Suprapubic skin (tissue), 4 donors: ENCODE results near the gene SLC5A4. TPM values are rescaled to one million over a fixed set of nuclear protein-coding genes. Genes with fewer than 3 reads are reported as not detected.
"Not testable (repeated sequence)": the region's sequence is repeated elsewhere in the genome, so short reads cannot be mapped to it uniquely, and the experiment has no call there.

Experiments used
- DNase-seq, 2 donors: peaks; one replicate each; pipeline ENCODE4 v3.0.0-alpha.2; 2019; ENCODE audit warnings: low spot score in 2 of 2
- H3K27ac ChIP-seq: fragments of 200-600 bp; sonication (generic); one replicate; pipeline ENCODE4 v1.5.1; 2019
- H3K27me3 ChIP-seq: fragments of 200-600 bp; sonication (generic); one replicate; pipeline ENCODE4 v1.5.1; 2019
- H3K36me3 ChIP-seq: fragments of 200-600 bp; sonication (generic); one replicate; pipeline ENCODE4 v1.5.1; 2019
- H3K4me1 ChIP-seq: fragments of 200-600 bp; sonication (generic); one replicate; pipeline ENCODE4 v1.5.1; 2019
- H3K4me3 ChIP-seq: fragments of 200-600 bp; sonication (generic); one replicate; pipeline ENCODE4 v1.5.1; 2019; ENCODE audit warnings: mild to moderate bottlenecking
- H3K9me3 ChIP-seq: fragments of 200-600 bp; sonication (generic); one replicate; pipeline ENCODE4 v1.5.1; 2019
- CTCF ChIP-seq, 2 donors: fragments of 200-600 bp in 1 of 2; fragments of 450-650 bp in 1 of 2; sonication (generic) in 1 of 2; IDR thresholded peaks; one replicate each; pipeline ENCODE4 v1.5.1; 2016 to 2019; ENCODE audit warnings: antibody characterized with exemption in 2 of 2, mild to moderate bottlenecking in 1 of 2, moderate library complexity in 1 of 2
- EP300 ChIP-seq: sonication (generic); formaldehyde crosslinking; IDR thresholded peaks from one replicate; pipeline ENCODE4 v1.6.1; 2017; ENCODE audit warnings: antibody characterized with exemption
- POLR2A ChIP-seq, 2 donors: fragments of 450-650 bp; IDR thresholded peaks; one replicate each; pipeline ENCODE4 v1.6.1; 2017; ENCODE audit warnings: antibody characterized with exemption in 2 of 2, mild to moderate bottlenecking in 2 of 2, moderate library complexity in 2 of 2
- POLR2AphosphoS5 ChIP-seq, 3 donors: sonication (generic); formaldehyde crosslinking; IDR thresholded peaks; one replicate each; pipeline ENCODE4 v1.6.1; 2017; ENCODE audit warnings: antibody characterized with exemption in 3 of 3
- WGBS: methylation state at CpG from one replicate; pipeline ENCODE4 v1.1.5; 2018; 5-methylcytosine and 5-hydroxymethylcytosine counted together
- total RNA-seq, 4 donors: library from RNA; depleted of rRNA; stranded (reverse); fragments of >200 nt; gene quantifications; one replicate each; pipeline ENCODE4 v1.1.0, GENCODE V29; 2016

Gene SLC5A4
- total RNA-seq, 4 donors from 2014 or later, result 0.38 TPM; not detected in 3

GRCh38 chr22:32270641-32271369 is 15.7 kb upstream of the SLC5A4 start:
- Histone ChIP-seq H3K9me3 (no peaks in the 10 kb centered on the region), H3K36me3 (no peaks in the 10 kb centered on the region), H3K4me1 (peaks cover 6% of the 10 kb centered on the region), H3K4me3 (no peak overlapping the region), H3K27me3 (no peaks in the 10 kb centered on the region), H3K27ac (no peak overlapping the region)
- whole genome bisulfite sequencing, result 91% methylated on average over 21 of the region's 25 CpGs
- no peak for DNase-seq
- TF ChIP-seq EP300 (no peak), CTCF (IDR thresholded peaks at IDR 0.05) (no peak)

GRCh38 chr22:32269316-32269715 is 14.2 kb upstream of the SLC5A4 start:
- 90% methylated on average over 14 of the region's 16 CpGs for WGBS
- no peak for TF ChIP-seq EP300
- no peak for TF ChIP-seq POLR2A (IDR thresholded peaks at IDR 0.05)
- TF ChIP-seq POLR2AphosphoS5 (IDR thresholded peaks at IDR 0.05), result no peak
- TF ChIP-seq CTCF (IDR thresholded peaks at IDR 0.05), result no peak
- H3K36me3 ChIP-seq, result no peaks in the 10 kb centered on the region

GRCh38 chr22:32267011-32267410 is 11.9 kb upstream of the SLC5A4 start:
- no peaks in the 10 kb centered on the region for H3K9me3 ChIP-seq
- H3K4me1 ChIP-seq, result peaks cover 8% of the 10 kb centered on the region
- H3K36me3 ChIP-seq, result no peaks in the 10 kb centered on the region
- no peak overlapping the region for H3K4me3 ChIP-seq
- DNase-seq, result no peak
- H3K27me3 ChIP-seq, result no peaks in the 10 kb centered on the region
- WGBS, result 69% methylated on average over 3 of the region's 3 CpGs
- H3K27ac ChIP-seq, result no peak overlapping the region
- TF ChIP-seq POLR2A (IDR thresholded peaks at IDR 0.05) (no peak), POLR2AphosphoS5 (IDR thresholded peaks at IDR 0.05) (no peak), EP300 (no peak), CTCF (IDR thresholded peaks at IDR 0.05) (no peak)

More at GRCh38 chr22:32269316-32269715, 14.2 kb upstream of the SLC5A4 start:
- Histone ChIP-seq H3K9me3 (no peaks in the 10 kb centered on the region), H3K27me3 (no peaks in the 10 kb centered on the region), H3K4me1 (peaks cover 8% of the 10 kb centered on the region), H3K4me3 (no peak overlapping the region), H3K27ac (no peak overlapping the region)
- DNase-seq, result no peak

GRCh38 chr22:32265882-32266767 is 11.0 kb upstream of the SLC5A4 start:
- TF ChIP-seq CTCF (IDR thresholded peaks at IDR 0.05), result peak; percentile 58 to 82
- no peak for TF ChIP-seq EP300
- Histone ChIP-seq H3K4me3 (no peak overlapping the region), H3K9me3 (no peaks in the 10 kb centered on the region), H3K4me1 (peaks cover 8% of the 10 kb centered on the region), H3K36me3 (no peaks in the 10 kb centered on the region), H3K27me3 (no peaks in the 10 kb centered on the region), H3K27ac (no peak overlapping the region)
- DNase-seq, result peak in 1 of 2 donors; percentile 76
- 29% methylated on average over 10 of the region's 10 CpGs for WGBS

- WGBS, result 88% methylated on average over 4 of the region's 4 CpGs
- H3K36me3 ChIP-seq, result not testable (repeated sequence)
Measured at GRCh38 chr22:32263678-32264077, 8.5 kb upstream of the SLC5A4 start.

More at GRCh38 chr22:32263678-32264077, 8.5 kb upstream of the SLC5A4 start:
- H3K4me3 ChIP-seq, H3K27me3 ChIP-seq, H3K27ac ChIP-seq, H3K9me3 ChIP-seq, H3K4me1 ChIP-seq, DNase-seq: not testable (repeated sequence)
